ENCODE results near the gene ZFHX3. TPM values are rescaled to one million over a fixed set of nuclear protein-coding genes. Genes with fewer than 3 reads are reported as not detected.

Gene ZFHX3
- total and polyA plus RNA-seq, 2 donors from 2014 or later = 2.3 to 29.3 TPM

DNA sequence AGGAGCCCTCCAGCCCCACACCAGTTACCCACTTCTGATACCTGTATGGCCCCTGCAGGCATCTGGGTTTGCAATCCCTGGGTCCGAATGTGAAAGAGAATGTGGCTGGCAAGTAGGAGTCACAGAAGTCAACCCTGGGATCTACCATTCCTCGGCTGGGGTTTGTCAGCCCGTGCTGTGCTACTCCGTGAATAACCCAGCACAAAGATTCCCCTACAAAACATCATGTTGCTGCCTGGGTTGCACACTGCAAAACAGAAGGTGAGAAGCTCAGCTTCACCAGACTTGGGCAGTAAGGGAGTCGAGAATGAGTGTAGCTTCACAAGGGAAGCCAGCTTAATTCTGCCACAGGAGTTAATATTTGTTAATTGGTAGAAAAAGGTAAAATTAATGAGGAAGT is 137.1 kb downstream of the ZFHX3 start:
- H3K9ac ChIP-seq (ENCODE audit: low read length in 3 of 3) = no peak overlapping the region
- DNase-seq = no peak
- no peaks in the 10 kb centered on the region for H3K27me3 ChIP-seq (ENCODE audit: control insufficient read depth, insufficient read depth, low read length)
- H3K4me3 ChIP-seq (ENCODE audit: low read length in 3 of 3) = no peak overlapping the region
- intact Hi-C loops (cut with DNase I) = no loop called here
- no peak overlapping the region for H3K27ac ChIP-seq (ENCODE audit: low read depth in 2 of 2, low read length in 2 of 2)
- no peak for FAIRE-seq
- no peaks in the 10 kb centered on the region for H3K36me3 ChIP-seq (ENCODE audit: control insufficient read depth in 2 of 3, insufficient read depth in 3 of 3, low read length in 3 of 3)
- TF ChIP-seq, protein P1, sequence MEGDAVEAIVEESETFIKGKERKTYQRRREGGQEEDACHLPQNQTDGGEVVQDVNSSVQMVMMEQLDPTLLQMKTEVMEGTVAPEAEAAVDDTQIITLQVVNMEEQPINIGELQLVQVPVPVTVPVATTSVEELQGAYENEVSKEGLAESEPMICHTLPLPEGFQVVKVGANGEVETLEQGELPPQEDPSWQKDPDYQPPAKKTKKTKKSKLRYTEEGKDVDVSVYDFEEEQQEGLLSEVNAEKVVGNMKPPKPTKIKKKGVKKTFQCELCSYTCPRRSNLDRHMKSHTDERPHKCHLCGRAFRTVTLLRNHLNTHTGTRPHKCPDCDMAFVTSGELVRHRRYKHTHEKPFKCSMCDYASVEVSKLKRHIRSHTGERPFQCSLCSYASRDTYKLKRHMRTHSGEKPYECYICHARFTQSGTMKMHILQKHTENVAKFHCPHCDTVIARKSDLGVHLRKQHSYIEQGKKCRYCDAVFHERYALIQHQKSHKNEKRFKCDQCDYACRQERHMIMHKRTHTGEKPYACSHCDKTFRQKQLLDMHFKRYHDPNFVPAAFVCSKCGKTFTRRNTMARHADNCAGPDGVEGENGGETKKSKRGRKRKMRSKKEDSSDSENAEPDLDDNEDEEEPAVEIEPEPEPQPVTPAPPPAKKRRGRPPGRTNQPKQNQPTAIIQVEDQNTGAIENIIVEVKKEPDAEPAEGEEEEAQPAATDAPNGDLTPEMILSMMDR (IDR thresholded peaks at IDR 0.05; ENCODE audit: borderline replicate concordance, extremely low read depth, insufficient read depth) = no peak
- H3K9me3 ChIP-seq (ENCODE audit: control insufficient read depth in 2 of 3, insufficient read depth in 1 of 3, low read length in 3 of 3) = no peaks in the 10 kb centered on the region
- H3K4me1 ChIP-seq (ENCODE audit: control insufficient read depth in 2 of 3, insufficient read depth in 2 of 3, low read depth in 1 of 3, low read length in 3 of 3) = no peaks in the 10 kb centered on the region

DNA sequence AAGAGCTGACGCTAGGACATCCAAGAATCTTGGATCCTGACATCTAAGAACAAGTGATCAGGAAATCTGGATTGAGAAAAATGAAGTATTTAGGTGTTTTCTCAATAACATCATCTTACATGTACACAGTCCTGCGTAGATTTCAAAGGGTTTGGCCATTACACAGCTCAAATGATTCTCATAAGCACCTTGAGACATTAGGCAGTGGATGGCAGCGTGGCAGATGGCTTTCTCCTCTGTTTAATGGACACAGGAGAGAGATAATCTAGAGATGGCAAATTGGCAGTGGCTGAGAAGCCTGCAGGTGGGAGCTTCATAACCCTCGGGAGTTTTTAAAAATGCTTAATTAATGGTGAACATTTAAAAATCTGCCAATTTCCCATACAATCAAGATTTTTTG is 137.5 kb downstream of the ZFHX3 start:
- no peaks in the 10 kb centered on the region for H3K27me3 ChIP-seq (ENCODE audit: control insufficient read depth, insufficient read depth, low read length)
- H3K27ac ChIP-seq (ENCODE audit: low read depth in 2 of 2, low read length in 2 of 2) = no peak overlapping the region
- TF ChIP-seq, protein P1 (IDR thresholded peaks at IDR 0.05; ENCODE audit: borderline replicate concordance, extremely low read depth, insufficient read depth) = no peak
- no peak for DNase-seq
- no peak for FAIRE-seq
- H3K36me3 ChIP-seq (ENCODE audit: control insufficient read depth in 2 of 3, insufficient read depth in 3 of 3, low read length in 3 of 3) = no peaks in the 10 kb centered on the region
- intact Hi-C loops (cut with DNase I) = no loop called here
- H3K4me3 ChIP-seq (ENCODE audit: low read length in 3 of 3) = no peak overlapping the region
- no peak overlapping the region for H3K9ac ChIP-seq (ENCODE audit: low read length in 3 of 3)
- no peaks in the 10 kb centered on the region for H3K4me1 ChIP-seq (ENCODE audit: control insufficient read depth in 2 of 3, insufficient read depth in 2 of 3, low read depth in 1 of 3, low read length in 3 of 3)
- H3K9me3 ChIP-seq (ENCODE audit: control insufficient read depth in 2 of 3, insufficient read depth in 1 of 3, low read length in 3 of 3) = no peaks in the 10 kb centered on the region

DNA sequence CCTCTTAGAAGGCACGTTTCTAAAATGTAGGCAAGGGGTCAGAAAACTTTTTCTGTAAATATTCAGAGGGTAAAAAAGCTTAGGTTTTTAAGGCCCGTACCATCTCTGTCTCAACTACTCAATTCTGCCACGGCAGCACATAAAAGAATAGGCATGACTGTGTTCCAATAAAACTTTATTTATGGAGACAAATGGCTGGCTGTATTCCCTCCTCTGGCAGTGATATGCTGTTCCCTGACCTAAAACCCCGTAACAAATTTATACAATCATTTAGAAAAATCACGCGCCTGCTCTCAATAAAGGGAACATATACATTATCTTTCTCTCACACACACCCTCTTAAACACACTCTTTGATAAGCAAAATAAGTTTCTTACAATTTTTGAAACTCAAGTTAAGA is 138.7 kb downstream of the ZFHX3 start:
- Histone ChIP-seq H3K9me3 (ENCODE audit: control insufficient read depth in 2 of 3, insufficient read depth in 1 of 3, low read length in 3 of 3) (no peaks in the 10 kb centered on the region), H3K27me3 (ENCODE audit: control insufficient read depth, insufficient read depth, low read length) (no peaks in the 10 kb centered on the region), H3K27ac (ENCODE audit: low read depth in 2 of 2, low read length in 2 of 2) (no peak overlapping the region), H3K9ac (ENCODE audit: low read length in 3 of 3) (no peak overlapping the region), H3K36me3 (ENCODE audit: control insufficient read depth in 2 of 3, insufficient read depth in 3 of 3, low read length in 3 of 3) (no peaks in the 10 kb centered on the region), H3K4me1 (ENCODE audit: control insufficient read depth in 2 of 3, insufficient read depth in 2 of 3, low read depth in 1 of 3, low read length in 3 of 3) (no peaks in the 10 kb centered on the region), H3K4me3 (ENCODE audit: low read length in 3 of 3) (no peak overlapping the region)
- DNase-seq (no peak), FAIRE-seq (no peak)
- TF ChIP-seq, protein P1 (IDR thresholded peaks at IDR 0.05; ENCODE audit: borderline replicate concordance, extremely low read depth, insufficient read depth) = no peak
- intact Hi-C loops (cut with DNase I) = no loop called here

Data from kidney (tissue), 14 donors.